ENCODE results near the gene GNB5.
A peak's percentile ranks its signal among the peaks of the same experiment; 100 is the strongest.

Gene GNB5

DNA sequence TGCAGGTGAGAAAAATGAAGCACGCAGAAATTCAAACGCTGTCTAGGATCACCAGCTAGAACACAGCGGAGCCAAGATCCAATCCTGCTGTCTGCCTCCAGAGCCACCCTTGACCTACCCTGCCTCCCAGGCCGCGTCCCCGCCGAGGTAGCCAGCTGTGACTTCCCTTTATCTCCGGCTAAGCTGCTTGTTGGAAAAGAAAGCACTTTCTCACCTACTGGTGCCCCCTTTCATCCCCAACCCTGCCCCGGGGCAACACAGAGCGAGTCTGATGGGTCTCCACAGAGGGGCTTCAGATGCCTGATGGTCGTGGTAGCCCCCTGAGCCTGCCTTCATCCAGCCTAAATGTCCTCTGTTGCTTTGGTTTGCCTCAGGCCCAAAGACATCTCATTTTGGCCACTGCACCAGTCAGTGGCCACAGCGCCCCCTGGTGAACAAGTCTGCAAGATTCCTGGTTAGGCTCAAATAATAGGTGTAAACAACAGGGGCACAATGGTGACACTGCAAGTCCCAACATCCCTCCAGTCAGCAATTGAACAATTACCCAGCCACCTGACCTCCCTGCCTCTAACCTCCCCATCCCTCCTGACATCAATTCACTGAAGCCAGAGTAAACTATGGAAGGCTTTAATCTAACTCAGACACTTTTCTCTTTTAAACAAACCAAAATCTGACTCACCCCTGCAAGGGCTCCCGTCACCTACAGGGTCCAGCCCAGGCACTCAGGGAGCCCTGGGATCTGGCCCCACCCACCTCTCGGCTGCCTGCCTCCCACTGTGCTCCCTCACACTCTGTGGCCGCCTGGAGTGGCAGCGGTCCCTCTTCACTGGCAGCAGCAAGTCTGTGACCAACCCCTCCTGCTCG lies 51.4 kb downstream of the GNB5 start:
- DNase-seq: peak; percentile 72

DNA sequence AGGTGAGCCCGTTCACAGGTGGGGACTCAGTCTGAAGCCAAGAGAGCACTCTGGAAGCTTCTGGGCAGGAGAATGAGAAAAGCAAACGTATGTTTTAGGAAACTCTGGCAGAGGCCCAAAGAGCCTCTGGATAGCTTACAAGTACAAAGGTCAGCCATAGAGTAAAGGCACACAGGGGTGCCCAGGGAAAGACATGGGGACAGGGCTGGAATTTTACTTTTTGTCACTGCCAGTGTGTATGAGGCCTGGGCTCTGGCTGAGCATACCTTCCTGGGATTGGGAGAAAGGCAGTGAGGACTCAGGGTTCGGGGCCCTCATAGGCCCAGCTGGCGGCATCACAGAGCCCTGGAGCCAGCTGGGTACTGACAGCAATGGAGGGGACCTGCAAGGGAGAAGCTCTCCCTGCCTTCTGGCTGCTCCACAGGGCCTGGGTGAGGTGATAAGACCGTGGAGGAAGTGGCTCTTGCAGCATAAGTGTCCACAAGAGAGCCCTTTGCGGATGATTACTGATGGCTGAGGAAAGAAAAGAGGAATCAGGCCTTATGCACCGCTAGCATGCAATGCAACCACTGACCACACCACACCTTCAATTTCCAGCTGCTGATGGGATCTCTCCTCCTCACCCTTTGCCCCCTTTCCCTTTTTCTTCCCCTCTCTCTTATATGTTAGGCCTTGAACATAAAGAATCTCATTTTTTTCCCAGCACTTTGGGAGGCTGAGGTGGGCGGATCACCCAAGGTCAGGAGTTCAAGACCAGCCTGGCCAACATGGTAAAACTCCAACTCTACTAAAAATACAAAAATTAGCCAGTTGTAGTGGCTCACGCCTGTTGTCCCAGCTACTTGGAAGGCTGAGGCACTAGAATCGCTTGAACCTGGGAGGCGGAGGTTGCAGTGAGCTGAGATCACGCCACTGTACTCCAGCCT lies 53.5 kb downstream of the GNB5 start:
- no peak for DNase-seq

DNA sequence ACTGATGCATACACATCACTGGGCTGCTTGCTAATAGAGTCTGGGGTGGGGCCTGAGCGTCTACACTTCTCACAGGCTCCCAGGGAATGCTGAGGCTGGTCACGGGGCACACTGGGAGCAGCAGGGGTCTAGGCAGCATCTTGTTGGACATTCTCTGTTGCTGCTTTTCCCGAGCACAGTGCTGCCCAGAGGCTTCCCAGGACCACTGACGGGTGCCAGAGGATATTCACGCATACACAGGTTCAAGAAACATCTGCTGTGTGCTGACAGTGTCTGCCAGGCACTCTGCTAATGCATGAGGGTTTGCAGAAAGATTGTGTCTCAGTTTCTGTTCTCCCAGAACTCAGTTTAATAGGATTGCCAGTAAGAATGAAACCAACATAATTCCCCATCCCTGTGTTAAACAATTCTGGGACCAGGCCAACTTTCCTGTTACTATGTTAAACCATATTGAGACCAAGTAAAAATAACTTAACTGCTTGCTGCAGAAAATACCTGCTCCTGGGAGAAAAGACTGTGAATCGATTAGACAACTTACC lies 54.7 kb downstream of the GNB5 start:
- no peak for DNase-seq

DNA sequence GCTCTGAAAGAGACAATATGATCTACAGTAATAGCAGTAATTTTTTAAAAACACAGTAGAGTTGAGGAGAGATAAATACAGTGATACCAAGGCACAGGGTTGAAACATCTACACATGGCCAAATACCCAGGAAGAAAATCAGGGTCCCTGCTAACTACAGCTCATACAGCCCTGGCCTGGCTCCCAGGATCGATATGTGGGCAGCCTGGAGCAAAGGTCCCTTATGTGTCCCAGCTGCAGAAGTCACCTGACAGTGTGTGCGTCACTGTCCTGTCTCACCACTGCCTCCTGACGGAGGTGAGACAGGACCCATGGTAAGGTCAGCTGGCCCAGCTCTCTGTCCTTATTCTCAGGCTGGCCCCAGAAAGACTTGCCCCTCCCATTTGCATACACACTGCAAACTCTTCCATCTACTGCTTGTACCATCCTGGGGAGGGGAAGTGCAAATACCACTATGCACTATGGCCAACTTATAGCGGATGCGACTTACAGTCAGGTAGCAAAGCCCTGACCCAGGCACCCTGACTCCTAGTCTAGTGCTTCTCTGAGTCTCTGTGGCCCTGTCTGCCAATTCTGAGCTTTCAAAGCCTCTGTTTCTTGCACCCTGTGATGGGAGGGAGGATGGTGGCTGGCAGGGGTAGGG lies 56.6 kb downstream of the GNB5 start:
- DNase-seq: no peak

DNA sequence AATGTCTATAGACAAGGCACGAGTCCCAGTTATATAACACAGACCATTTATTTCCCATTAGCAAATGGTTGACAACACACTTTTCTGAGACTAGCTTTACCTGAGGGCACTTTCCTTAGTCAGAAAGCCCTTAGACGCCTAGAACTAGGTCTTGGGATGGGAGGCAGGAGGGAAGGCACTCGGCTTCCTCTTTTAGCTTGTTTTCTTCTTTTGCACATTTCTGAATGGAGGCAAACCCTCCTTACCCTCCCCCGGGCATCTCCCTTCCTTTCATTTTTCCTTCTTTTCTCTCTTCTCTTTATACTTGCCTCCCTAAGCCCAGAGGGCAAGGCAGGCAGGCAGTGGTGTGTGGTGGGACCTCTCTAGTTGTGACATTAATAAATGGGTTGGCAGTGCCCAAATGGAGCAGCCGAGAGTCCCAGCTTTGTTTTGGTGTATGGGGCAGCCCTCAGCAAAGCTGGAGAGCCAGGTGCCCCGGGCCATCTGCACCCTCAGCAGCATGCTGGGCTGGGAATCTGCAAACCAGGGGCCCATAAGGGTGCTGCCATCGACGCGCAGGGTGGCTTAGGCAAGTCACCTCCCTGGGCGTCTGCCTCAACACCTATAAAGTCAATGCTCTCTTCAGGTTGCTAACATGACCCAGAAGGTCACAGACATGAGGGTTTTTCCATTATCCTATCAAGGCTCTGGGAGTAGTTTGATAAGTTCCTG lies 57.5 kb downstream of the GNB5 start:
- DNase-seq: no peak

DNA sequence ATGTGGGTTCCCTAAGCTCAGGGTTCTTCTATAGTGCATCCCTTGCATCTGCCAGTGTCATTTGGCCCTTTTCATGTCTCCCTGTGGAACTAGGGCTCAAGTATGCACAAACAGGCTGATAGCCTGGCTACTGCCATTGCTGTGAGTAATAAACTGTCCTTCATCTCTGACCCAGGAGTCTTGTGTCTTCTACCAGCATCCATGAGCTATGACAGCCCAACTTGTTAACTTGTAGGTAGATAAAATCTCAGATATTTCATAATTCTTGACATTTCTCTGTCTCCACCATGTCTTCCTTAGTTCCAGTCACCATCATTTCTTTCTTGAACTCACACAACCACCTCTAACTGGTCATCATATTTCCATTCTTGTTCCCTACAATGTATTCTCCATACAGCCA lies 59.1 kb downstream of the GNB5 start:
- no peak for DNase-seq

DNA sequence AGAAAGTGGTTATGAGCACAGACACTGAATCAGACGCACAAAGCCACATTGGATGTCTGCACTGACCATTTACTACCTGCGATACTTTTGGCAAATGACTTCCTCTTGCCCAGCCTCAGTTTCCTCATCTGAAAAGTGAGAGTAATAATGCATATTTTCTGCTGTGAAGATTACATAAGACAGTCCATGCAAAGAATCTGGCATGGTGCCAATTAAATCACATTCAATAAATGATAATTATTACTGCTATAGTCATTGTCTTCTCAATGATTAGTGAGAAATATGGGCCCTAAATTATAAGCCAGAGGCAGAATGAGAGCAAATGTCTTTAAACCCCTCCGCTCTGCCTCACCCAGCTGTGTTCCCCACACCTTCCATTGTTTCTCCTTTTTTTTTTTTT lies 62.6 kb downstream of the GNB5 start:
- DNase-seq: no peak

DNA sequence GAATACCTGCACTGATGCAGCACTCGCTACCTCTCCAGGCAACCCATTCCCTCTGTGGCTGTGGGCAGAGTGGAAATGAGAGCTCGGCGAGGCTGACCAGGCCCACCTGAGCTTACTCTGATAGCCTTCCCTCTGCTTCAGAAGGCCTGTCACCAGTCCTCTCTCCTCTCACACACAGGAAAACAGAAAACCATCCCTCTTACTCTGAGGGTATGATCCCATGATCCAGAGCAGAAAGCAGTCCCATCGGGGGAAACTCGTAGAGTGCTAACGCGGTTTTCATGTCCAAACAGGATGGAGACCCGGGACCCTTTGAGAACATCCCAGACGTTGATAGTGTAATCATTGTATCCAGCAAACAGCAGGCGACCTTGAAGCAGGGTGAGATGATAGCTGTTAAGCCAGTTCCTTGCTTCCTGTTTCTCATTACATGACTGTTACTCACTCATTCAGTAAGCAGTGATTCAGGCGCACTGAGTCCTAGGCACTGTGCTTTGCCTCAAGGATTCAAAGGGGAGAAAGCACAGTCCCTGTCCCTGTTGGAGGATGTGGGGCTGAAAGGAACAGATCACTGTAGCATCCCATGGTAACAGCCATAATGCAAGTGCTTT lies 66.8 kb downstream of the GNB5 start:
- no peak for DNase-seq

DNA sequence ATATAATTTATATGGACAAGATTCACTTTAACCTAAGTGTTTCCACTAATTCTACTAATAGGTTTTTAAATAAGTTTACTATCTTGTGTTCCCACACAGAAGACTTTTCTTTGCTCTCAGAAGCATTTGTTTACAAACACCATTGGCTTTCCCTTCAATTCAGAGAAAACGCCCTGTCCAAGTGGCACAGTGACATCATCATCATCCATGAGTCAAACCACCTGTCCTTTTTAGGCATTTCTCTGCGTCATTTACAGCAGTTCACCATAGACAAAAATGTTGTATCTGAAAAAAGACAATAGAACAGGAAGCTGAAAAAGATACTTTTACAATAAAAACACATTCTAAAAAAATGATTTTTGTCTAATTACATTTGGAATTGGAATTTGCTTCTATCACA lies 69.3 kb downstream of the GNB5 start:
- DNase-seq: no peak

DNA sequence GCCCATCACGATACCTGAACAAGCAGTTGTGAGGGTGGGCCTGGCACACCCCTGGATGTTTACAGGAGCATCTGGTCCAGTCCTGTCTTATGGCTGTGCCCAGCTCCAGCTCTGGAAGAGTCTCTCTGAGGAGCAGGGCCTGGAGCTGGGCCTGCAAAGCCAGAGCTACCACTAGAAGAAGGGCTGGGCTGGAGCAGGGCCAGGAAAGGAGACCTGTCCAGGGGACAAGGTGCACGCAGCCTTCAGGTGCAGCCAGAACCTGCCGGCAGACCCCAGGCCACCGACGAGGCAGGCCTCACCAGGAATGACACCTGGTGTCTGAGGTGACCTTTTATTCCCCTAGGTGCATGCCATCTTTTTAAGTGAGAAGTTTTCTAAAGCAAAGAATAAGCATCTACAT lies 70.2 kb downstream of the GNB5 start:
- no peak for DNase-seq

DNA sequence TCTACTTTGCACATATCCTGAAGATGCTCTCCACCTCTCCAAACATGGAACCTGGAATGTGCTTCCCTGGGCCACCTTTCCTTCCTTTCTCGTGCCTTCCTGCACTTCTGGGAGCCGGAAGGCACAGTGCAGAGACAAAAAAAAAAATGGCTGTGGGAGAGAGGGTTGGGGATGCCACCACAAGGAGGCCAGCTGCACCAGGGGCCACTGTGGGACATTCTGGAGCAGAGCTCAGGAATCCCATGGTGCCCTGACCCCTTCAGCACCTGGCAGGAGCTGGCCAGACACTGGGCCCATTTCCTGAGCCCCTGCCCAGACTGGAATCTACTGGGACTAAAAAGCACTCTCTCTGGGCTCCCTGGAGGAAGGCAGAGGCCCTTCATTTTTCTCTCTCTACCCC lies 70.7 kb downstream of the GNB5 start:
- no peak for DNase-seq

DNA sequence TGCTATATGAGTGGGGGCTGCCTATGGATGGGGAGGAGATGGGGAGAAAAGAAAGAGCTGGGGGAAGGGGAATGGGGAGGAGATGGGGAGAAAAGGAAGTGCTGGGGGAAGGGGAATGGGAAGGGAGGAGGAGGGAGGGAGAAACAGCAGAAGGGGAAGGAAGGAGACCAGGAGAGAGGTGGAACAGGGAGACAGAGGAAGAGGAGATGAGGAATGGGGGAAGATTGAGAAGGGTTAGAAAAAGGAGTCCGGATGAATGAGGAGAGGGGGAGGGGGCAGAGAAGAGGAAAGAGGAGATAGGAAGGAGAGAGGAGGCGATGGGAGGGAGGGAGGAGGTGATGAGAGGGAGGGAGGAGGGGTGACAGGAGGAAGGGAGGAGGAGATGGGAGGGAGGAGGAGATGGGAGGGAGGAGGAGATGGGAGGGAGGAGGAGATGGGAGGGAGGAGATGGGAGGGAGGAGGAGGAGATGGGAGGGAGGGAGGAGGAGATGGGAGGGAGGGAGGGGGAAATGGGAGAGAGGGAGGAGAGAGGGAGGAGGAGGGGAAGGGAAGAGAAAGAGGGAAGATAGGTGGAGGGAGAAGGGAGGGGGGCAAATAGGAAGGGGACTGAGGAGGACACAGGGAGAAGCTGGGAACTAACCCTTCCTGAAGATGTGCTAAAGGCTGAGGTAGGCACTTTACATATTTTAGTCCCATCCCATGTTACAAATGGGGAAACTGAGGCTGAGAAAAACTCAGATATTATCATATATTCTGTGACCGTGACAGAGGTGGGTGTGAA lies 72.0 kb downstream of the GNB5 start:
- no peak for DNase-seq

DNA sequence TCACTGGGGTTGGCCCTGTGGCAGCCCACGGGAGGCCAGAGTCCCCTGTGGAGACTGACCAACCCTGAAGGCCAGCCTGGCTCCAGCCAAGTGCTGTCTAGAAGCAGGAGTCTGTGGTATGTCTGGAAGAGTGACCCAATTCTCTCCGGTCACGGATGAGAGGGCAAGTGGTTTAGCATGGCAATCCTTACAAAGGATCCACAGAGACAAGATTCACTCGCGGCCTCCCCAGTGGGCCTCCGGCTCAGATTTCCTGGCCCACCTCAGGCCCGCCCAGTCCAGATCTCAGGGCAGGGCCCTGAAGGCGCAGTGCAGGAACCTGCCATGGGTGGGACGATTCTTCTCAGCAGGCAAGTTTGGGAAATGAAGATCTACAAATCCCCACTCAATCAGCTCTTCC lies 73.6 kb downstream of the GNB5 start:
- no peak for DNase-seq

DNA sequence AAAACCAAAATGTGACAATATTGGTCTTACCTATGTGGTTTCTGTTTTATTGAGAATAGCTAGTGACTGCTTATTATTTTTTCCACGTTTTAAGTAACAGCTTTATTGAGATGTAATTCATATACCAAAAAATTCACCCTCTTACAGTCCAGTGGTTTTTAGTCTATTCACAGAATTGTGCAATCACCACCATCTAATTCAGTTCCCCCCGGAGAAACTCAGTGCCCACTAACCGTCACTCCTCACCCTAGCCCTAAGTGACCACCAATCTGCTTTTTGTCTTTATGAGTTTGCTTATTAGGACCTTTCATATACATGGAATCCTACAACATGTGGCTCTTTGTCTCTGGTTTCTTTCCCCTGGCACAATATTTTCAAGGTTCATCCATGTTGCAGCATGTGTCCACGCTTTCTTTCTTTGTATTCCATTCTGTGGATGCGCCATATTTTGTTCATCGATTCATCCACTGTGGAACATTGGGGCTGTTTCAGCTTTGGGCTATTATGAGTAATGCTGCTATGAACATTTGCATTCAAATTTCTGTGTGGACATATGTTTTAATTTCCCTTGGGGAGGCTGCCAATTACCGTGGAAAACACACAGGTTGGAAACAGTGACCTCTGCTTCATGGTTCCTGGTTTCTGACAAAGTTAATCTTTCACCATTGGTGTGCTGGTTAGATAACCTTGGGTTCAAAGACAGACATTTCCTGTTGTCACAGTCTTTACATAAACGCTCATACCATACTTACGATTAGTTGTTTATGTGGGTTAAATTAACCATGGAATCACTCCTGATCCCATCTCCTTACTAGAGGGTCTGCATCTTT lies 75.4 kb downstream of the GNB5 start:
- DNase-seq: no peak

DNA sequence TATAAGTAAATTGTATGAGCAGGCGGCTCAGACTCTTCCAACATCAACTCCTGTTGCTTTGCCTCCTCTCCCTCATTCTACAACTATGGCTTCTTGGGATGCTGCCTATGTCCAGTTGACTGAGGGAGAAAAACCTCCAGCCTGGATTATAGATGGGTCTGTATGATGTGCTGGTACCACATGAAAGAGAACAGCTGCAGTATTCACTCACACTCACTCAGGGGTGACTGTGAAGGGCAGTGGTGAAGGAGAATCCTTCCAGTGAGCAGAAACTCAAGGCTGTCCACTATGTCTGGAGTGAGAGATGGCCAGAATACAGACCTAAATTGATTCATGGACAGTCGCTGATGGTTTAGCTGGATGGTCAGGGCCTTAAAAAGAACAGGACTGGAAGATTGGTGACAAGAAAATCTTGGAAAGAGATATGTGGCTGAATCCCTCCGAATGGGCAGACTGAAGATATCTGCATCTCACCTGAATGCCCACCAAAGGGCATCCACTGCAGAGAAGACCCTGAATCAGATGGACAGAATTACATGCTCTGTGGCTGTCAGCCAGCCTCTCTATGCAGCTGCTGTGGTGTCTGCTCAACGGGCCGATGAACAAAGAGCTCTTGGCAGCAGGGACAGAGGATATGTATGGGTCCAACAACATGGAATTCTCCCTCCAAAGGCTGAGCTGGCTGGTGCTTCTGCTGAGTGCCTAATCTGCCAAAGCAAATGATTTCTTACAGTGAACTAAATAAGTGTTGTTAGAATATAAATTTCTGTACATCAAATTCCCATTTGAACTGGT lies 76.7 kb downstream of the GNB5 start:
- DNase-seq: no peak

DNA sequence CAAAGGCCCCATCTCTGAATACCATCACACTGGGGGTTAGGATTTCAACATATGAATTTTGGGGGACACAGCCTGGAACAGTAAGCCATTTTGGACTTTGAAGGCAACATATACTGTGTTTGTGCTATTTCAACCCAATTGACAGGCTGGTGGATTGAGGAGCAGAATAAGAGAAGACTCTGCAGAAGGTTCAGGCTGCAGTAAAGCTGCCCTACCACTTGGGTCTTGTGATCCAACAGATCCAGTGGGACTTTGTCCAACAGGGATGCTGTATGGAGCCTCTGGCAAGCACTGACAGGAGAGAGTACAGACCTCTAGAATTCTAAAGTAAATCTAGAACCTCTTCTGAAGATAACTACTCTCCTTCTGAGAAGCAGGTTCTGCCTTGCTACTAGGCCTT lies 77.5 kb downstream of the GNB5 start:
- DNase-seq: no peak

DNA sequence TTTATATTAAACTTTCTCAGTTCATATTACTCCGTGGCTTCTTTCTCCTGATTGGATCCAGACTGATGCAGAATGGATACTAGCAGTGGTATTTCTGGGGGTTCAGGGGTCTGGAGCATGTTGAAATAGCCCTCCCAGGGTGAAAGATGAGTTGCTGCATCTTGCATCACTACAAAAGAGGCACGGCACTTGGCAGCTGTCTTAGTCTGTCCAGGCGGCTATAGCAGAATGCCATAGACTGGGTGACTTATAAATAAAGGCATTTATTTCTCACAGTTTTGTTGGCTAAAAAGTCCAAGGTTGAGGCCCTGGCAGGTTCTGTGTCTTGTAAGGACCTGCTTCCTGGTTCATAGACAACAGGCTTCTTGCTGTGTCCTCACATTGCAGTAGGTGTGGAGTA lies 78.0 kb downstream of the GNB5 start:
- no peak for DNase-seq

DNA sequence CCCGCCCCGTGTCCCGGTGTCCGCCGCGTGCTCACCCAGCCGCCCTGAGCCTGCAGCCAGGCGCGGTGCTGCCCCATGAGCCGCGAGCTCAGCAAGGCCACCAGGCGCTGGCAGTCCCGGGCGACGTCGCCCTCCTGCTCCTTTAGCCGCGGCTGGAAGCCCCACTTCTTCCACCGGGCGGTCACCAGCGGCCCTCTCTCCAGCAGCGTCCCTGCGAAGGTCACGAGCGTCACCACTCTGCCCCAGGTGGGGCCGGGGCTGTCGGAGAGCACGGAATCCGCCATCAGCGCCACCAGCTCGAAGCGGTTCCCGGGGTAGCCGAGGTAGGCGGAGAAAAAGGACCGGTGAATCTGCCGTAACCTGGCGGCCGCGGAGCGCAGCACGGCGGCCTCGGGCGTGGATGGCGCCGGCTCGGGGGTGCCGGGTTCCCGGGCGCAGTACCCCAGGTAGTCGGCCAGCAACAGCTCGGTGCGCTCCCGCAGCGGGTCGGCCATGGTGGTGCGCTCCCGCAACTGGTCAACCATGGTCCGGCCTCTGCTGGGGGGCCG lies 78.9 kb downstream of the GNB5 start:
- DNase-seq: peak; percentile 56

DNA sequence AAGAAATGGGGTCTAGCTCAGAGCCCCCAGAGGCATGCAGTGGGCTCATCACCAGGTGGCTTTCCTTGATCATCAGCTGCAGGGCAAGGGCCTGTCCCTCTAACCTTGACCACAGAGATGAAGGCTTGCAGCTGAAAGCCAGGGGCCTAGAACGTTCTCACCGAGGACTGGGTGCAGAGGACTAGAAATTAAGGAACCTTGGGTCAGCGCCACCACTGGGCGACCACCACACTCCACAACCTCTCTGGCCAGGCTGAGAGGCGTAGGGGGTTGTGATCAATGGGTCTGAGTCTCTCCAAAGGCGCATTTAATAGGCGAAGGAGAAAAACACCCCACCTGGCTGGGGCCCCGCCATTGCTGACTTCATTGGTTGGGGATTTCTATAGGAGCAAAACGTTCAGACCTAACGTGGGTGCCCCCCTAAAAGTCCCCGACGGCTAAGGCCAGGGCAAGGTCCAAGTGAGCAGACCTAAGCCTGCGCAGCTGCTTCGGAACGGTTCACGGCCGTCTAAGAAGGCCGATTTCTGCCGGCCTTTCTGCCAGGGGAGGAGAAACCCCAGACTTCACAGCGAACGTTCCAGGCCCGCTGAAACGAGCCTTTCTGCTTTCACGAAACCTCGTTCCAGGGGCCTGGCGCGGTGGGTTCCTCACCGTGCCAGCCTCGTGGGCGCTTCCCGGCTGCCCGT lies 79.5 kb downstream of the GNB5 start:
- no peak for DNase-seq

All from stimulated activated CD4-positive, alpha-beta T cell treated with anti-CD3 and anti-CD28 coated beads, Interleukin-4, amount 100 ng/mL, for 1 hour (primary cell).